ENCODE measurements around the gene F12.

DNA sequence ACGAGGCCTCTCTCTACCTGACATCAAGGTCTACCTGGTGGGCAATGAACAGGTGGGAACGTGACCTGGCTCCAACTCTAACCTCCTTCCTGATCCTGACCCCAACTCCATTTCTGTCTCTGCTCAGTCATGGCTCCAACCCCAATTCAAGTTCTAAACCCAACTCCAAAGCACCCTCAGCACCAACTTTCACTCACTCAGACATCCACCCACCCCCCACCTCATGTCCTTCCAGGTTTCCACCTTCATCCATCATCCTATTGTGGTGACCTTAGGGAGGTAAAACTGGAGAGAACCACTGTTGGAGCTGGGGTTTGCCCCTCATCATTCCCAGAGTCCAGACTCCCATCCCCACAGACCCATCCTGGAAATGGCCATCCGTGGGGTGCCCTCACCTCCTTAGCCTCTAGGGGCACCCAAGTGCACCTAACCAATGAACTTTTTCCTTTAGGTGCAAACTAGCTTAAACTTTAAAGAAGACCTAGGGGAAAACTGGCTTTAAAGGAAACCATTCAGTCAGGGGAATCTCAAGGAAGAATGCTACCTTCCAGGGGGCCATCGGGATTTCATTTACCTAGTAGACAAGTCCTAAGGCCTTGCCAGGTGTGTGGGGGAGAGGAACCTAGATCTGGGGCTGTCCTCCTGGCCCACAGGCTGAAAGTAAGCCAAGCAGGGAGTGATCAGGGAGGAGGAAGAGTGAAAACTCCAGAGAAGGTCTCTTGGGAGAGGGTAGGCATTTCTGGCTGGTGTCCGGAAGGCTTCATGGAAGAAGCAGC lies 40.3 kb downstream of the F12 start:
- no peak for TF ChIP-seq POLR2AphosphoS5 (IDR thresholded peaks at IDR 0.05; ENCODE audit: insufficient read depth, low read depth, low read length)
- no peak for TF ChIP-seq MYC (IDR thresholded peaks at IDR 0.05; ENCODE audit: low read depth, low read length)
